ENCODE results near the gene WRAP73. TPM values are rescaled to one million over a fixed set of nuclear protein-coding genes. Genes with fewer than 3 reads are reported as not detected.

Gene WRAP73
- total RNA-seq, 1 experiment from 2014 or later = 51.4 TPM

GRCh38 chr1:3645247-3645646 lies 4.7 kb downstream of the WRAP73 start:
- Histone ChIP-seq H3K27me3 (ENCODE audit: insufficient read depth, low read length) (no peaks in the 10 kb centered on the region), H3K4me1 (ENCODE audit: control insufficient read depth in 1 of 2, insufficient read depth in 2 of 2, low read length in 2 of 2) (peaks cover 4 to 9% of the 10 kb centered on the region in 2 experiments; a peak in 3 of 4 replicates), H3K4me3 (replicated peaks in 1 of 2; ENCODE audit: low read depth in 1 of 2, low read length in 2 of 2) (no peak overlapping the region), H3K36me3 (ENCODE audit: control insufficient read depth in 1 of 2, insufficient read depth in 2 of 2, low read length in 2 of 2) (peaks cover 16 to 19% of the 10 kb centered on the region in 2 experiments; a peak in 3 of 4 replicates), H3K9me3 (ENCODE audit: control insufficient read depth in 1 of 2, insufficient read depth in 1 of 2, low read depth in 1 of 2, low read length in 2 of 2) (no peaks in the 10 kb centered on the region), H3K9ac (ENCODE audit: low read length) (no peak overlapping the region), H3K4me2 (ENCODE audit: low read length) (no peak overlapping the region), H2AFZ (ENCODE audit: low read depth, low read length, poor library complexity, severe bottlenecking) (no peak overlapping the region), H4K20me1 (ENCODE audit: insufficient read depth) (no peaks in the 10 kb centered on the region), H3K27ac (ENCODE audit: low read depth, low read length) (no peak overlapping the region), H3K79me2 (ENCODE audit: insufficient read depth, low read length) (peaks cover 26% of the 10 kb centered on the region), H3K9me2 (ENCODE audit: insufficient read depth) (no peaks in the 10 kb centered on the region)
- no TSS peak for BruUV-seq (replicated peaks)
- ChIA-PET CTCF (no interaction called here), POLR2A (no interaction called here), RAD21 (ENCODE audit: low non-redundant PET in 1 of 2, low total read pairs in 2 of 2, uncharacterized antibody in 2 of 2, unreplicated experiment in 2 of 2) (no interaction called here)
- TF ChIP-seq SP1 (IDR thresholded peaks at IDR 0.05; ENCODE audit: low read depth) (no peak), POLR2AphosphoS5 (IDR thresholded peaks at IDR 0.05; ENCODE audit: low read depth, low read length) (no peak), EZH2 (IDR thresholded peaks at IDR 0.05) (no peak), CEBPB (IDR thresholded peaks at IDR 0.05; ENCODE audit: low read depth) (no peak), REST (IDR thresholded peaks at IDR 0.05; ENCODE audit: low read depth) (no peak), POLR2A (IDR thresholded peaks at IDR 0.05; ENCODE audit: borderline replicate concordance, extremely low read depth, insufficient read depth, insufficient read length) (no peak), MAX (IDR thresholded peaks at IDR 0.05) (no peak), ZFX (IDR thresholded peaks at IDR 0.05) (no peak), SIN3A (IDR thresholded peaks at IDR 0.05; ENCODE audit: low read depth) (no peak)
- ATAC-seq (no peak), DNase-seq (ENCODE audit: low read depth, low spot score) (no peak)
- intact Hi-C loops (cut with micrococcal nuclease) = no loop called here
